HPDE6-E6E7 (cell line): ENCODE data around the gene FNIP2.
"Not testable (repeated sequence)": the region's sequence is repeated elsewhere in the genome, so short reads cannot be mapped to it uniquely, and the experiment has no call there.

Experiments
- DNase-seq: peaks from one replicate; pipeline ENCODE4 v3.0.0; 2011; ENCODE audit warnings: missing footprints; ENCODE audit errors: extremely low spot score

FNIP2 gene

DNA sequence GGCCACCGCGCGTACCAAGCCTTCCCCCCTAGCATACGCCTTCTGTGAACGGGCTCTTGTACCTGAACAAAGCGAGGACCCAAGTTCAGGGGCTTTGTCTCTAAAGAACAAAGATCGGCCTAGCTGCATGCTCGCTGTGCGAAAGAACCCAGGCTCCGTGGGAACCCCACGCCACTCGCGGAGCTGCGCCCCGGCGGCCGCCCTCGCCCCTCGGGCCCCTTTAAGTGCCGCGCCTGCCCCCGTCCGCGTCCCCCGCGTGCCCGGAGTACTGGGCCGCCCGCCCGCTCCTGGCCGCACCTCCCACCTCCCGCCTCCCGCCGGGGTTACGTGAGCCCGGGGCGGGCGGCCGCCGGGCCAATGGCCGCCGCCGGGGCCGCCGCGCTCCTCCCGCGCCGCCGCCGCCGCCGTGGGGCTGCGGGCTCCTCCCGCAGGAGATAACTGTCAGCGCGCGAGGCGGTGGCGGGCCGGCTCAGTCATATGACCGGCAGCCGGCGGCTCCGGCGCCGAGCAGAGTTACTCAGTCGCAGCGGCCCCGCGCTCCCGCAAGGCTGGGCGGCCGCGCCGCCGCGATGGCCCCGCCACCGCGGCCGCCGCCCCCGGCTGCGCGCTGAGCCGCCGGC is at the start of gene FNIP2:
Gene FNIP2, plus strand, starts transcription at position 472 of the 620 bp plus-strand sequence. CDS start 187 bp downstream, outside the sequence.
- DNase-seq, result peak; percentile 80

DNA sequence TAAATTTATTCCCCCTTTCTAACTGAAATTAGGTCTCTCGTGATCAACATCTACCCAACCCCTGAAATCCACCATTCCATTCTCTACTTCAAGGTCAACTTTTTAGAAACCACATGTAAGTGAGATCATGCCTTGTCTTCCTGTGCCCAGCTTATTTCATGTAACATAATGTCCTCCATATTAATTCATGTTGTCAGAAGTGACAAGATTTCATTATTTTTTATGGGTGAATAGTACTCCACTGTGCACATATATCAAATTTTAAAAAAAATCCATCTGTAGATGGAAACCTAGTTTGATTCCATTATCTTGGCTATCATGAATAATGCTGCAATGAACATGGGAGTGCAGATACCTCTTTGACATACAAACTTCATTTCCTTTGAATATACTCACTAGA is 47.1 kb upstream of the FNIP2 start:
- no peak for DNase-seq

DNA sequence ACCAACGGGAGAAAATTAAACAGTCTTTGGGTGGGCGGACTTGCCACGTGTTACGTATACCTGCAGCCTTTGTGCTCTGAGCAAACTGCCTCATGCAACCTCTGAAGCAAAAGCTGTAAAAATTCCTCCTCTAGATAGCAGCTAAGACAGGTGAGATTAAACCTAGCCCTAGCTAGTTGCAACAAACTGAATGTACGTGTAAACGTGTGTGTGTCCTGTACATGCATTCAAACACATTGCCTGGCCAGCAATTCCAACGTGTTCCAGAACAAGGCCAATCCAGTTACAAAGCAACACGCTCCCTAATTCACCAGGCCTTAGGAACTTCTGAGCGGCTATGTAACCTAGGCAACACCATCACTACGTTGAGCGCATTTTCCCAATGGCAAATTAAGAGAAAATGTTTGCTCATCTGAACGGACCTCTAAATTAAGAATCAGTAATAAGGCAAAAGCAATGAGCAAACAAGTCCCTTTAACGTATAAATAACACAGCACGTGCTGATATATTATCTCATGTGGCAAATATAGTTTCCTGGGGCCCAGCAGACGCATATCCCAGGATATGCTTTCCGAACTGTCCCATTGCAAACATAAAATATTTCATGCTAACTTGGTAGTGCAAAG is 46.4 kb upstream of the FNIP2 start:
- DNase-seq, result no peak

DNA sequence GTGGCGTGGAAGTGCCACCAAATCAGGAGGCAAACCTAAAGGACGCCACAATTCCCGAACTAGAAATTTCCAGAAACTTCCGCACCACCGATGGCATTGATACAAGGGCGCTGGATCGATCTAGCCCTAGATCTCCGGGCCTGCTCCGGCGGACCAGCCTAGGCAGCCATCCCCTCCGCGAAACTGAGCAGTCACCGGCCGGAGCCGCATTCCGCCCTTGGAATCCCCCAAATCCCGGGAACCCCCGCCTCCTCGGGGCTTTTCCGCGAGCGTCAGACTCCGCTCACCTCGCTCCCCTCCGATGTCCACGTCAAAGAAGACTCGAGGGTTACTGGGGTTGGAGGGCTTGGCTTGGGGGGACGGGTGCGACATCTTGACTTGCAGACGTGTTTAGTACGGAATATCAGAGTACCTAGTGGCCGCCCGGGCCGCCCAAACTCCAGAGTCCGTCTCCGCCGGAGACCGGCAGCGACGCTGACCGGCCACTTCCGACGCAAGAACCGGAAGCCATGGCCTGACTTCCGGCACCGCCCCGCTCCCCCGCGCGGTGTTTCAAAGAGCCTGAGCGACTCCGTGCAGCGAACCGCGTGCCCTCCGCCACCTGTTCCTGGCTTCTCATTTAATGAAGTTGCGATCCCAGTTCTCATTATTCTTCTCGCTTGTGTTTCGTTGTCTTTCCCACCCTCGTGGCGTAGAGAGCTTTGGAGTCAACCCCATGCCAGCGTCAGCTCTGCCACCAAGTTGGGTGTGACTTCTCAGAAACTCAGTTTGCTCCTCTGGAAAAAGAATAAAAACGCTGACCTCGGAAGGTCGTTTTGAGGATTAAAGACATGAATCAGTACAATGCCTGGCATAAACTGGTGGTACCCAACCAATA is 45.7 kb upstream of the FNIP2 start, which contains the start of gene PPID:
Gene PPID, minus strand, starts transcription at position 480 of the 877 bp plus-strand sequence. Its CDS starts 108 bp downstream, at position 372.
- peak; percentile 68 for DNase-seq

DNA sequence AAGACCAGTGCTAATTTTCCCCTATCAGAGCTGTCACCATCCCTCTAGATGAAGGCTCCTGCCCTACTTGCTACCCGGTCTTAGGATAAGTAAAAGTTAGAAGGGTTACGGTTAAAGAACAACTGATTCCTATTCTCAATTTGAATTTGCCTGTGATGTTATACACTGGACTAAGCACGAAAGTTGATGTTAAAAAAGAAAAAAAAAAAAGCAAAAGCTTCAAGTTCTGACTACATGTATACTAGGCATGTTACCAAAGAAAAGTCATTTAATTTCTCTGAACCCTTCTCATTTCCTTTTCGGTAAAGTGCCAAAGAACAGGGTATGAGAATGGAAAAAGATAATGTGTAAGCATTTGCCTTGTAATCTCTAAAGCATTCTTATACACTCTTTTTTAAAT is 44.2 kb upstream of the FNIP2 start:
- DNase-seq, result no peak

DNA sequence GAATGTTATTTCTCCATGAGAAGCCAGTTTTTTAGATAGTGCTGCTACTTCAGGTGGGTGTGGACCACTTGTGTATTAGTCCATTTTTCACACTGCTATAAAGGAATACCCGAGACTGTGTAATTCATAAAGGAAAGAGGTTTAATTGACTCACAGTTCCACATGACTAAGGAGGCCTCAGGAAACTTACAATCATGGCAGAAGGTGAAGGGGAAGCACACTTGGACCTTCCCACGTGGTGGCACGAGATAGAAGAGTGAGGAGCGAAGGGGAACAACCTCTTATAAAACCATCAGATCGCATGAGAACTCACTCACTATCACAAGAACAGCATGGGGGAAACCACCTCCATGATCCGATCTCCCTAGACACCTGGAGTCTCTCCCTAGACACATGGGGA is 42.2 kb upstream of the FNIP2 start:
- no peak for DNase-seq

DNA sequence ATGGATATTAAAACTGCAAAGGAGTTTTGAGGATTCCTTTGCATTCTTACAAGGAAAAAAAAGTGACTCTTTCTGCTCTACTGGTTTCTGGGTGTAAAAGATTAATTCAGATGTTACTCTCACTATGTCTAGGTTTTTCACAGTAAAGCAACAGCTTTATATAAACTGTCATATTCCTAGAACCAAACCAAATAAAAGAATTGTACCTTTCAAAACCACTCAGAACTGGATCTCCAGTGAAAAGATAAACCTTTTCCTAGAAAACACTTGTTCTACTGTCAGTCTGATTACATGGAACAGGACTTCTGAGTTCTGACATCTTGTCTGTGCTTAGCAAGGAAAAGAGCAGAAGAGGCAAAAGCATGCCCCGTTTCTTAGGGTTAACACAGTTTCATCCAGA is 40.6 kb upstream of the FNIP2 start:
- DNase-seq, result no peak

DNA sequence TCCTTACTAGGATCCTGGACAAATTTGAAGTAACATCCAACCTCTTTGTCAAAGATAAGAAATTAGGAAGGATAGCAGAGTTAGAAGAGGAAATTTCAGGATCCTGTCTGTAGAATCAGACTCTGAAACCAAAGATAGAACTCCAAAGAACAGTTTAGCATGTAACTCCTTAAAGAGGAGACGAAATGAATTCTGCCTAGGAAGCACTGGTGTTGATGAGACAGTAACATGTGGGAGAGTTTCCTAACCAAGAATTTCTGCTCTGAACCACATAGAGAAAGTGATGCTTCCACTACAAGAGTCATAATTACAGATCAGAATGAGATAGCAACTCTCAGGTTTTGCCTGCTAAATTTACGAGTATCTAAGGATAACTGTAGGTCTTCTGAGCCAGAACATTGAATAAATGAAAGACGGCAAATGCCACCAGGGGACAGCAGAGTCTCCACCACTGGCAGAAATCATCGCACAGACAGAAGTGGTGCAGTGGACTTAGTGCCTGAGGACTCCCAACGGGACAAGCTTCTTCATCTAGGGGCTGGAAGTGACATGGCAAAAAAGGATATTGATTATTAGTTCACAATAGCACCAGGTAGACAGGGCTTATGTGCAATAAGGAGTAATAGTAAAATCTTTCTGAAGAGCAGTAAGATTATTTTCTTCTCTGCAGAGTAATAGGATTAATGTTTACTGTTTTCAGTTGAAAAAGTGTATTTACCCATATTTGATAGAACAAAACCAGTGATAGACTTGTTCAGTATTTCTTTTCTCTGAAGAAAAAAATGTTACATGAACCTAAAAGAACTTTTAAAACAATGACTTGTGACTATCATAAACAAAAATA is 38.9 kb upstream of the FNIP2 start:
- DNase-seq, result peak; percentile 52

DNA sequence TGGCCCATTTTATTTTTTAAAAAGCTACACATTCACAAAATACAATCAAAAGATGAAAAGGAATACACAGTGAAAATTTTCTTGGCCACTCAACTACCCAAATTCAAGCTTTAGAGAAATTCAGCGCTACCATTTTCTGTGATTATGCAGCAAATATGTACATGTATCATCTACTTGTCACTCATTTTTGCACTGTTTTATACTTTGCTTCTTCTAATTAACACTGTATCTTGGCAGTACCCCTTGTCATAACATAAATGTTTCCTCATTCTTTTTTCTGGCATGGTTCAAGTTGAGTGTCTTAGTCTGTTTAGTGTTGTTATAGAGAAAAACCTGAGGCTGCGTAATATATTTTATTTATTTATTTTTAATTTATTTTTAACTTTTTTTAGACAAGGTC is 30.0 kb upstream of the FNIP2 start:
- DNase-seq, result no peak

DNA sequence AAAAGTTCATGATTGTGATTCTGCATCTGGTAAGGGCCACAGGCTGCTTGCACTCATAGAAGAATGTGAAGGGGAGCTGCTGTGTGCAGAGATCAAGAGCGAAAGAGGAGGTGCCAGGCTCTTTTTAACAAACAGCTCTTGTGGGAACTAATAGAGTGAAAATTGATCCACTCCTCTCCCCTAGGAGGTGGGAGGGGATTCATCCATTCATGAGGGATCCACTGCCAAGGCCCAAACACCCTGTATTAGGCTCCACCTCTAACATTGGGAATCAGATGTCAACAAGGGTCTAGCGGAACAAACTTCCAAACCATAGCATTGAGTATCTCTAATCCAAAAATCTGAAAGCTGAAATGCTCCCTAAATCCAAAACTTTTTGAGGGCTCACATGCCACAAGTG is 29.2 kb upstream of the FNIP2 start:
- no peak for DNase-seq

DNA sequence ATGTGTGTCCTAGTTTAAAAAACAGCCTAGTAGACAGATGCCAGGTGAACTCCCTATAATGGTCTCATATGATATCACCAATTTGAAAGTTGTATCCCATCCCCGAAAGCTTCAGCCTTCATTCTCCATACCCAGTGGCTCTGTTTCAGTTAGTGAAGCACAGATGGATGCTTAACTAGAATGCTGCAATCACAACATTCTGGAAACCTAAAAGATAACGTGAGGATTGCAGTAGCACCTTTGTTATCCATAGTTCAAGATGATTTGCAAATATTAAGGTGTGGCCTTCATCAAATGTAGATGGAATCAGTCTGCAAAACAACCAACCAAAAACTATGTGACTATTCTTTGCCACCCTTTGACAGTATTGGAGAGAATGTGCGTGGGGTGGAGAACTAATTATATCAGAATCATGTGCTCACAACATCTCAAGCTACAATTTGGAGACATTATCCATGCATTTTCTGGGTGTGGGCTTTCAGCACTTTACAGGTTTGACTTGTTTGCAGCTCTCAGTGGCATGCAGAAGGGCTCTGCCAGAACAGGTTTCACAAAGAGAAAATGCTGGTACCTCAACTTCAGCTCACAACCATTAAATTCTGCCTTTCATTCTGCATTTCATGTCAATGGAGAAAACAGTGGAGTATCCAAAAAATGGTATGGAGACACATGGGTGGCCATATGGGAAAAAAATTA is 27.4 kb upstream of the FNIP2 start:
- no peak for DNase-seq

DNA sequence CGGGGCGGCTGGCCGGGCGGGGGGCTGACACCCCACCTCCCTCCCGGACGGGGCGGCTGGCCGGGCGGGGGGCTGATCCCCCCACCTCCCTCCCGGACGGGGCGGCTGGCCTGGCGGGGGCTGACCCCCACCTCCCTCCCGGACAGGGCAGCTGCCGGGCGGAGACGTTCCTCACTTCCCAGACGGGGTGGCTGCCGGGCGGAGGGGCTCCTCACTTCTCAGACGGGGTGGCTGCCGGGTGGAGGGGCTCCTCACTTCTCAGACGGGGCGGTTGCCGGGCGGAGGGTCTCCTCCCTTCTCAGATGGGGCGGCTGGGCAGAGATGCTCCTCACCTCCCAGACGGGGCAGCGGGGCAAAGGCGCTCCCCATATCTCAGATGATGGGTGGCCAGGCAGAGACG is 22.3 kb upstream of the FNIP2 start:
- DNase-seq, result not testable (repeated sequence)

DNA sequence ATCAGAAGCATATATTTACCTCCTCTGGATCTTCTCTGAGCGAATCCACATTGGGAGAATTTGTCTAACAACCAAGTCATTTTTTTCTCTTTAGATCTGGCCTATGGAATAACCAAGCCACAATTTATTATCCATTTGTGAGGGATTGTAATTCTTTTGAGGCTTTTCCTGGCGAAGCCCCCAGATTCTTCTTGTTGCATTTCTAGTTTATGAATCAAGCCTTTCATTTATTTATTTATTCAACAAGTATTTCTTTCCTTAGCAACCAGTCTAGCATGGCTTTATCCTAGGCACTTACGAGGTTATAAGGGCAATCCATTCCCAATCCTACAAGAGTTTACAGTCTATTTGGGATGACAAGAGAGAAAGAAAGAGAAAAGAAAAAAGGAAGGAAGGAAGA is 18.4 kb upstream of the FNIP2 start:
- DNase-seq, result no peak

DNA sequence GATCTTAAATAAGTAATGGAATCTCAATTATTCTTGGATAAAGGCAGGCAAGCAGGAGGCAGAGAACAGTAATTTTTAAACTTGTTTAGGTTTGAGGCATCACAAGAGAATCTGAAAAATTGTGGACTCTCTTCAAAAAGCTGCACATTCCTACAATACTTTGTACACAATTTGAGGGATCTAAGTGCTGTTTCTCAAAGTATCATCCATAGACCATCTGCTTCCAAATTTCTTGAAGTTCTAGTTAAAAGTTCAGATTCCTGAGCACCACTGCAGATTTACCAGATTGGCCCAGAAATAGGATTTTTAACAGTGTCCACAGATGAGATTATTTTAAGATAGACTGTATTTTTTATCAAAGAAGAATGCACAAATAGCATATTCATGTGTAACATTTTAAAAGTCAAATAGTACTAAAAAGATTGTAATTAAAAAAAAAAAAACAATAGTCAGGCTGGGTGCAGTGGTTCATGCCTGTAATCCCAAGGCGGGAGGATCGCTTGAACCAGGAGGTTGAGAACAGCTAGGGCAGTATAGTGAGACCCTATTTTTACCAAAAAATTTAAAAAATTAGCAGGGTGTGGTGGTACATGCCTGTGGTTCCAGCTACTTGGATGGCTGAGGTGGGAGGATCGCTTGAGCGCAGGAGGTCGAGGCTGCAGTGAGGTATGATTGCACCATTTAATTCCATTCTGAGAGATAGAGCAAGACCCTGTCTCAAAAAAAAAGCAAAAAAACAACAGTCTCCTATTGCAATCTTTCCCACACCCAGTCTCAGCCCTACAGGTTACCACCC is 14.2 kb upstream of the FNIP2 start:
- no peak for DNase-seq

DNA sequence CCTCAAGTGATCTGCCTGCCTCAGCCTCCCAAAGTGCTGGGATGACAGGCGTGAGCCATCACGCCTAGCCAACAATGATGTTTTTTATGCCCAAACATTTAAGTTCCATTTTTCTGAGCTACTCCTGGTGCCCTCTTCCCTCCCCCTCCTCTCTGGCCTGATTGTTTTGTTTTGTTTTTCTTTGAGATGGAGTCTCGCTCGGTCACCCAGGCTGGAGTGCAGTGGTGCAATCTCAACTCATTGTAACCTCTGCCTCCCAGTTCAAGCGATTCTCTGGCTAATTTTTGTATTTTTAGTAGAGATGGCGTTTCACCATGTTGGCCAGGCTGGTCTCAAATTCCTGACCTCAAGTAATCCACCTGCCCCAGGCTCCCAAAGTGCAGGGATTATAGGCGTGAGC is 13.0 kb upstream of the FNIP2 start:
- DNase-seq, result not testable (repeated sequence)

DNA sequence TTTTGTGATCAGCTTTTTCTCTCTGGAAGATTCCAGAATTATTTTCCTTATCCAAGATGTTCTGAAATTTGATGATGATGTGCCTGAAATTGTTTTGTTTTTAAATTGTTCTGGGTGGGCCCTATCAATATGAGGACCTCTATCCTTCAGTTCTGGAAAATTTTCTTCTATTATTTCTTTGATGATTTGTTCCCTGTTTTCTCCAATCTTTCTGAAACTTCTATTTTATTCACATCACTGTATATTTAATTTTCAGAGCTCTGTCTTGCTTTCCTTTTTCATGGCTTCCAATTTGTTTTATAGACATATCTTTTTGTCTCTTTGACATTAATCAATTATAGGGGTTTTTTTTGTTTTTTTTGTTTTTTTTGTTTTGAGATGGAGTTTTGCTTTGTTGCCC is 12.2 kb upstream of the FNIP2 start:
- DNase-seq, result no peak

DNA sequence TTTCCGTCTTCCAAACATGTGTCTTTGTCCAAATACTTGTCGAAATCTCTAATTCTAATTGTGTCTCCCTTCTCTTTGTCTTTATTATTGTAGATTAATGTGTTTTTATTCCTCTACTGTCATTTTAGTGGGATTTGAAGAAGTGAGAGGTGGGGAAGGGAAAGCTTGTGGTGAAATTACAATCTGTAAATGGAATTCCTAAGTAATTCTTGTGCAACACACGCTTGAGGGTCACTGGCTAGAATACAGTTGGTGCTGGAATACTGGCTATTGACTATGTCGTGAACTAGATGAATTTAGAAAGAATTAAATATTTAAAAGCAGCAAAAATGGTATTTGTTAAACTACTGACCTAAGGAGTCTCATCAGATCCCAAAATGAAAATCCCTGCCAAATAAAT is 10.7 kb upstream of the FNIP2 start:
- DNase-seq, result no peak

DNA sequence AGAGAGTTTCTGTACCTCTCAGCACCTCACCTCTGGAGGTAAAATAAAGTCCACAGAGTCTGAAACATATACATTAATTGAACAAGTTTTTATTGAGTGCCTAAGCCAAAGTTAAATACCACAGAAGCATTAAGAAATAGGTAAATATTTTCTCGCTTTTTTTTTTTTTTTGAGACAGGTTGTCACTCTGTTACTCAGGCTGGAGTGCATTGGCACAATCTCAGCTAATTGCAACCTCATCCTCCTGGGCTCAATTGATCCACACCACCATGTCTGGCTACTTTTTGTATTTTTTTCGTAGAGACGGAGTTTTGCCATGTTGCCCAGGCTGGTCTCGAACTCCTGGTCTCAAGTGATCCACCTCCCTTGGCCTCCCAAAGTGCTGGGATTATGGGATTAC is 10.1 kb upstream of the FNIP2 start:
- DNase-seq, result no peak

DNA sequence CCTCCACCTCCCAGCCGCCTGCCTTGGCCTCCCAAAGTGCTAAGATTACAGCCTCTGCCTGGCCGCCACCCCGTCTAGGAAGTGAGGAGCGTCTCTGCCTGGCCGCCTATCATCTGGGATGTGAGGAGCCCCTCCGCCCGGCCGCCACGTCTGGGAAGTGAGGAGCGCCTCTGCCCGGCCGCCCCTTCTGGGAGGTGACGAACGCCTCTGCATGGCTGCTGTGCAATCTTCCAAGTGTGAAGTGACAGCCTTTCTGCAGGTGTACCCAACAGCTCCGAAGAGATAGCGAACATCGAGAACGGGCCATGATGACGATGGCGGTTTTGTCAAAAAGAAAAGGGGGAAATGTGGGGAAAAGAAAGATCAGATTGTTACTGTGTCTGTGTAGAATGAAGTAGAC is 9.3 kb upstream of the FNIP2 start:
- DNase-seq, result not testable (repeated sequence)

DNA sequence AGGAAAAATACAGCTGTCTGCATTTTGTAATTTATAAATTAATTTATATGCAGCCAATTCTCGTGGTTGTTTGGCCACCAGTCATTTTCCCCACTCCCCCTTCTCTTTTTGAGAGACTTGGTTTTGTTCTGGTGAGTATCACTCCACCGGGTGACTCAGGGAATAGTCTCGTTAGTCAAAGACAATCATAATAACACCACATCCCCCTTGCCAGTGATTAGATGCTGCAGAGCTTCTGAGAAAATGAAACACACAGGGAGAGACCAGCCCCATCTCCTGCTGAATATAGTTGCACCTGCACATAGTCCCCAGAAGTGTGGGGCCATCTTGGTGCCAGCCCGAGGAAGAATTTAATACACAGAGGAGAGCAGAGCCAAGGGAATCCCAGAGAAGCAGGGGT is 8.0 kb upstream of the FNIP2 start:
- no peak for DNase-seq
